Fibroblast of the aortic adventitia (primary cell): ENCODE results near the gene ZNHIT1. TPM values are rescaled to one million over a fixed set of nuclear protein-coding genes. Genes with fewer than 3 reads are reported as not detected.

ENCODE experiments used
- DNase-seq: peaks from one replicate; pipeline ENCODE4 v3.0.0-alpha.2; 2010; ENCODE audit warnings: low read depth
- H3K4me3 ChIP-seq: 2 replicates; pipeline ENCODE4 v1.5.1; 2011; ENCODE audit warnings: low read depth, mild to moderate bottlenecking, control low read depth, low read length, moderate library complexity
- CTCF ChIP-seq: IDR thresholded peaks from 2 replicates; pipeline ENCODE4 v1.5.1; 2011; ENCODE audit warnings: mild to moderate bottlenecking, low read length, control low read depth, inconsistent platforms; ENCODE audit not compliant: insufficient read depth
- total RNA-seq: library from RNA; depleted of rRNA; stranded (reverse); fragments of >200 nt; gene quantifications from 2 replicates; pipeline ENCODE4 v1.2.3, GENCODE V29; 2012; ENCODE audit warnings: low replicate concordance

The ZNHIT1 gene
- total RNA-seq, 1 donor = 75.6 TPM

- H3K4me3 ChIP-seq = no peak overlapping the region
- TF ChIP-seq CTCF = no peak
- DNase-seq = no peak
Observed at GRCh38 chr7:101177644-101178043, 40.3 kb upstream of the ZNHIT1 start.

- DNase-seq = no peak
- no peak overlapping the region for H3K4me3 ChIP-seq
- no peak for TF ChIP-seq CTCF
Observed at GRCh38 chr7:101179117-101179516, 38.8 kb upstream of the ZNHIT1 start.

- TF ChIP-seq CTCF = no peak
- no peak for DNase-seq
Observed at GRCh38 chr7:101179713-101180112, 38.3 kb upstream of the ZNHIT1 start.

GRCh38 chr7:101180130-101180755, 37.7 kb upstream of the ZNHIT1 start, which contains the start of gene NAT16:
TSS of gene NAT16 (minus strand) at chr7:101180293. CDS start at chr7:101174807, 5,486 bp downstream.
- DNase-seq = no peak
- H3K4me3 ChIP-seq = no peak within 1 kb of the TSS
- TF ChIP-seq CTCF = no peak

More at GRCh38 chr7:101179713-101180112, 38.3 kb upstream of the ZNHIT1 start:
- H3K4me3 ChIP-seq = no peak overlapping the region

- TF ChIP-seq CTCF = no peak
- H3K4me3 ChIP-seq = no peak overlapping the region
- peak; percentile 25 for DNase-seq
Observed at GRCh38 chr7:101185258-101185839, 32.6 kb upstream of the ZNHIT1 start.

GRCh38 chr7:101186194-101186593, 31.8 kb upstream of the ZNHIT1 start:
- no peak for TF ChIP-seq CTCF
- no peak for DNase-seq
- H3K4me3 ChIP-seq = no peak overlapping the region
